A673 (cell line): ENCODE measurements around the gene FGD6.

Source experiments
- CTCF ChIP-seq: fragments of 300-800, 200-600 bp; sonication (generic); conservative IDR thresholded peaks from 2 replicates; pipeline ENCODE4 v1.5.1; 2017; ENCODE audit warnings: low read depth, mild to moderate bottlenecking, antibody characterized with exemption, low read length, moderate library complexity, mixed read lengths
- EZH2 ChIP-seq: fragments of 200-600 bp; sonication (generic); IDR thresholded peaks from 2 replicates; pipeline ENCODE4 v1.6.1; 2017; ENCODE audit warnings: borderline replicate concordance, low read depth, mild to moderate bottlenecking, mixed read lengths, antibody characterized with exemption, low read length; ENCODE audit not compliant: poor library complexity, severe bottlenecking

GRCh38 chr12:95173392-95174251 lies 43.6 kb downstream of the FGD6 start:
- TF ChIP-seq CTCF (no peak), EZH2 (no peak)
